Measurements from ENCODE around the gene TMCO4. TPM values are rescaled to one million over a fixed set of nuclear protein-coding genes. Genes with fewer than 3 reads are reported as not detected.

Gene TMCO4
- total RNA-seq, 4 donors from 2014 or later: 22.5 to 26.2 (median 23.8) TPM

DNA sequence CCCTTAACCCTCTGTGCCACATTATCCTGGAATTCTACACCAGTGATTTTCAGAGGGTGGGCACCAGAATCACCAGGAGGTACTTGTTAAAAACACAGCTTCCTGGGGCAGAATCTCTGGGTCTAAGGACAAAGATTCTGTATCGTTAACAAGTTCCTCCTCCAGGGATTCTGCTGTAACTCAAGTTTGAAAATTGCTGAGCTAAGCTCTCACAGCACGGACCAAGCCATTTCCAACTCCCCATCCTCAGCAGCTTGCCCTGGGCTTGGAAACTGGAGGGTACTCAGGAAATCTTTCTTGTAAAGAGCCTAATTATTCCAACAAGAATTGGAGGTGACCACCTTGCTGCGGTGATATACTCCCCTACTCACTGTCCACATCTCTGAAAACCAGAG lies 48.8 kb downstream of the TMCO4 start:
- TF ChIP-seq, protein P1, sequence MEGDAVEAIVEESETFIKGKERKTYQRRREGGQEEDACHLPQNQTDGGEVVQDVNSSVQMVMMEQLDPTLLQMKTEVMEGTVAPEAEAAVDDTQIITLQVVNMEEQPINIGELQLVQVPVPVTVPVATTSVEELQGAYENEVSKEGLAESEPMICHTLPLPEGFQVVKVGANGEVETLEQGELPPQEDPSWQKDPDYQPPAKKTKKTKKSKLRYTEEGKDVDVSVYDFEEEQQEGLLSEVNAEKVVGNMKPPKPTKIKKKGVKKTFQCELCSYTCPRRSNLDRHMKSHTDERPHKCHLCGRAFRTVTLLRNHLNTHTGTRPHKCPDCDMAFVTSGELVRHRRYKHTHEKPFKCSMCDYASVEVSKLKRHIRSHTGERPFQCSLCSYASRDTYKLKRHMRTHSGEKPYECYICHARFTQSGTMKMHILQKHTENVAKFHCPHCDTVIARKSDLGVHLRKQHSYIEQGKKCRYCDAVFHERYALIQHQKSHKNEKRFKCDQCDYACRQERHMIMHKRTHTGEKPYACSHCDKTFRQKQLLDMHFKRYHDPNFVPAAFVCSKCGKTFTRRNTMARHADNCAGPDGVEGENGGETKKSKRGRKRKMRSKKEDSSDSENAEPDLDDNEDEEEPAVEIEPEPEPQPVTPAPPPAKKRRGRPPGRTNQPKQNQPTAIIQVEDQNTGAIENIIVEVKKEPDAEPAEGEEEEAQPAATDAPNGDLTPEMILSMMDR (IDR thresholded peaks at IDR 0.05; ENCODE audit: low read depth): no peak

DNA sequence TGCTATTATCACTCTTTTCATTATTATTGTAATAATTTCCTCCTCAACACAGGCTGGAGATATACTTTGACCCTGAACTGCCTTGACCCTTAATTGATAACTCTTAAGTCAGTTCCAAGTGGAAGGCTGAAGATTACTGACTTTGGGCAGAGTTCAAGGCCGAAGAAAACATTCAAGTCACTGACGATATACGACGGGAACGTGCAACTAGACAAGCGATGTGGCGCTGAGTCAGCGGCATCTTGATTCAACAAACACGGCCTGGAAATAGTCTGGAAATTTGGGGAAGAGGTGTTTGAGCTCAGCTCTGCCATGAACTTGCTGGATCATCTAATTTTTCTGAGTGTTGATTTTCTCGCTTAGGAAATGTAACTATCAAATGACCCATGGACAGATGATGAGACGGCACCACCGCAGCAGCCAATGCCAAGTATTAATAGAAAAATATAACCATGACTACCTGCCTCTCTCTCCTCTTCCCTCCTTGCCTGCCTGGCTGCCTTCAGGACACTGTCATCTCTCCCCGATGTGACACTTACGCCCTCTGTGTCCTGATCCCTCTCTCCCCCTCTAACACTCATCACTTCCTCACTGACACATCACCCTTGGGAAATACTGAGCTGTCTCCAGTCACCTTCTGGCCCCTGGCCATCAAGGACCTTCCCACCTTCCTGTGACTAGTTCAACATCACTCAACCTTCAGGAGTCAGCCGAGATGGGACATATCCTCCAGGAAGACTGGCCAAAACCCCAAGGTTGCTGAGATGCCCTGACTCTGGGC lies 49.4 kb downstream of the TMCO4 start:
- TF ChIP-seq, protein P1 (IDR thresholded peaks at IDR 0.05; ENCODE audit: low read depth): no peak

DNA sequence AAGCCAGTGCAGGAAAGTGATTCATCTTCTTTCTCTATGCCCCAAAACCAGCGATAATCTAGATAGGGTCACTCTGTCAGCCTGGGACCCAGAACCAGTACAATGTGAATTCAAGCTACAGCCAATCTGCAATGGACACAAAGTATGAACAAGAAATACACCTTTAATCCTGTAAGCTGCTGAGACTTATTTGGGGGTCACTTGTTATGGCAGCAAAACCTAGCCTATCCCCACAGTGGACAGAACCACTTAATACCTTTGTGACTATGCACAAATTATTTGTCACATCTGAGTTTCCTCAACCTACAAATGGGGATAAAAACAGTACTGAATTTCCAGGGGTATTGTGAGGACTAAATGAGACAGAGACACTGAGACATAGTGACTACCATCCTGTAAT lies 50.0 kb downstream of the TMCO4 start:
- TF ChIP-seq, protein P1 (IDR thresholded peaks at IDR 0.05; ENCODE audit: low read depth): no peak

DNA sequence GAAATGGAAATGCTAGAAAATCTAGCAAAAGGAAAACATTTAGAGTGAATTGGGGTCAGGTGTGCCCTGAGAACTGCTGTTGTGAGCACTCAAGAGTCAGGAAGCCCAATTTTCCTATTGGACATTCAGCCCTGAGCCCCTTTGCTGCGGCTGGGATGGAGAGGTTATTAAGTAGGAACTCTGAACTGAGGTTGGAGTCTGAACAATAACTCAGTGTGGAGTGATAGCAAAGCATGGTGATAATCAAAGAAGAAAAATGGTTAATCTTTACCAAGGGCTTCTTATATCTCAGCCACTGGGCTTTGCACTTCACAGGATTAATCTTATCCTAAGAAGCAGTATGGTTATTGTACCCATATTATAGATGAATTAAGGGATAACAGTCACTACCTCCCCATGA lies 52.0 kb downstream of the TMCO4 start:
- TF ChIP-seq, protein P1 (IDR thresholded peaks at IDR 0.05; ENCODE audit: low read depth): no peak

DNA sequence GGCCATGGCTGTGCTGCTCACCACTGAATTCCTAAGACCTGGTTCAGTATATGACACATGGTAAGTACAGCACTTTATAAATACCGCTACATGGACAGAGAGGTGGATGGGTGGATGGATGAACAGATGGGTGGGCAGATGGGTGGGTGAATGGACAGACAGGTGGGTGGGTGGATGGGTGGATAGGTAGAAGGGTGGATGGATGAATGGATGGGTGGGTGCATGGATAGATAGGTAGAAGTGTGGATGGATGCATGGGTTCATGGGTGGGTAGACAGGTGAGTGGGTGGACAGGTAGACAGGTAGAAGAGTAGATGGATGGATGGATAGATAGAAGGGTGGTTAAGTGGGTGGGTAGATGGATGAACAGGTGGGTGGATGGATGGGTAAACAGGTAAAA lies 54.8 kb downstream of the TMCO4 start:
- TF ChIP-seq, protein P1 (IDR thresholded peaks at IDR 0.05; ENCODE audit: low read depth): no peak

DNA sequence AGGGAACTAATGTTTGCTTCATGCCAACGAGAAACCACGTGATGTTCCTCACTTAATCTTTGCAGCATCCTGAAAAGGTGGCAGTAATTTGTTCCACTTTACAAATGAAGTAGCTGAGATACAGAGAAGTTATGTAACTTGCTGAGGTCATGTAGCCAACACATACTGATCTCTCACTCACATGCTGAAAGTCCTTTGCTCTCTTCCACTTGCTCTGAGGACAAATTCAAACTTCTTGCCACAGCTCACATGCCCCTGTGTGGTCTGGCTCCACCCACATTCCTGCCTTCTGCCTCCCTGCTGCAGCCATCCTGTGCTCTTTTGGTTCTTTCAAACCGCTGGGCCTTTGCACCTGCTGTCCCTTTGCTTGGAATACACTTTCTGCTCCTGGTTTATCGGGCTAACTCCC lies 55.4 kb downstream of the TMCO4 start:
- TF ChIP-seq, protein P1 (IDR thresholded peaks at IDR 0.05; ENCODE audit: low read depth): no peak

DNA sequence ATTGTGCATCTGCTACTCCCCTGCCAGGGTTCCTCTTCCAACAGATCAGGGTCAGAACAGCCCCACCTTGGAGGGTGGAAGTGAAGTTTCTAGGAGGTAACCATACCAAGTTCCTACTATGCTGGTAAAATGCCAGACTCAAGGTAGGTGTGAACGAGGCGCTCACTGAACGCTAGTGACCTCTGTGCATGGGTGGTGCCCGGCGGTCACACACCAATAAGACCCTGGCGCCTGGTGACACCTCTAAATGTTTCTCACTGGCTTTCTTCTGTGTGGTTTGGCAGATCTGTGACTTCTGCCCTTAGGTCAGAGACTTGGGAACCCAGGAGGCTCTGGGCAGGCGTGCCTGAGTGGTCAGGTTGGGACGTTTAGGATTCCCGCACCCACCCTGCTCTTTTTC lies 55.9 kb downstream of the TMCO4 start:
- TF ChIP-seq, protein P1 (IDR thresholded peaks at IDR 0.05; ENCODE audit: low read depth): no peak

Measured in subcutaneous adipose tissue (tissue), 4 donors.